Upper lobe of right lung (tissue), 1 donor: ENCODE measurements around the gene IGF1R. TPM values are rescaled to one million over a fixed set of nuclear protein-coding genes. Genes with fewer than 3 reads are reported as not detected.

Source experiments
- ATAC-seq: fragments of 200-7000 bp; cut with Tn5 transposase; one replicate; pipeline ENCODE4 v1.9.1; 2020; ENCODE audit warnings: mild to moderate bottlenecking, moderate library complexity
- DNase-seq: peaks from one replicate; pipeline ENCODE4 v3.0.0-alpha.2; 2020
- H3K27ac ChIP-seq: fragments of 200-600 bp; one replicate; pipeline ENCODE4 v1.8.0; 2022
- H3K27me3 ChIP-seq: fragments of 200-600 bp; one replicate; pipeline ENCODE4 v1.8.0; 2022; ENCODE audit warnings: mild to moderate bottlenecking
- H3K36me3 ChIP-seq: fragments of 200-600 bp; one replicate; pipeline ENCODE4 v1.8.0; 2022
- H3K4me1 ChIP-seq: fragments of 200-600 bp; one replicate; pipeline ENCODE4 v1.8.0; 2022
- H3K4me3 ChIP-seq: fragments of 200-600 bp; one replicate; pipeline ENCODE4 v1.8.0; 2022; ENCODE audit warnings: mild to moderate bottlenecking
- H3K9me3 ChIP-seq: fragments of 200-600 bp; one replicate; pipeline ENCODE4 v1.8.0; 2022
- intact Hi-C: fragments of 100-400 bp; cut with DNase I; formaldehyde crosslinking; loops from one replicate; pipeline ENCODE4 v1.11.0; 2022
- total RNA-seq: library from RNA; stranded (reverse); fragmentation: NEBNext Ultra II Directional; extraction: Animal tissue kit (Norgen Biotek cat#: 25700); gene quantifications from one replicate; pipeline ENCODE4 v1.2.1, GENCODE V29; 2021
- TF ChIP-seq, protein P1 (sequence below): fragments of 200-600 bp; IDR thresholded peaks from one replicate; pipeline ENCODE4 v1.8.0; 2022; ENCODE audit warnings: antibody characterized with exemption
- donor health status: DM: no; HTN: yes; CAD: no; lungs with severe emphysema.

Gene IGF1R
- total RNA-seq, 1 donor from 2014 or later: 40.0 TPM

DNA sequence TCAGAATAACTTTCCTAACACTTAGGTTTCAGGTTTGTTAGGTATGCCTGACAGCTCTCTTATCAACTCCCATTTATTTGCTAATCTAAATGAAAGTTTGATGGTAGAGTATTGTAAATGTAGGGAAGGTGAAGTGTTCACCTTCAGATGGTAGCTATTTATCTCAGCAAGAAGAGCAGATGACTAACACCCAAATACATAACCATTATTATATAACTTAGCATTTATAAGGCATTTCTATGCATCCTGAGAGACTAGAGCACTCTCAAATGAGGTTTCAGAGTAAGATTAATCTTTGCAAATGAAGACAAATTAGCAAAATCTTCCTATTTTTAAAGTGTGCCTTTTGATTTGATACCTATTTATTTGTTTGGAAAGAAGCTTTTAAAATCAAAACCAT lies 143.8 kb downstream of the IGF1R start:
- ATAC-seq (no peak), DNase-seq (no peak)
- Histone ChIP-seq H3K4me3 (no peak overlapping the region), H3K4me1 (peaks cover 24% of the 10 kb centered on the region), H3K27me3 (no peaks in the 10 kb centered on the region), H3K9me3 (no peaks in the 10 kb centered on the region), H3K27ac (no peak overlapping the region), H3K36me3 (no peaks in the 10 kb centered on the region)
- intact Hi-C loops: no loop called here
- TF ChIP-seq, protein P1, sequence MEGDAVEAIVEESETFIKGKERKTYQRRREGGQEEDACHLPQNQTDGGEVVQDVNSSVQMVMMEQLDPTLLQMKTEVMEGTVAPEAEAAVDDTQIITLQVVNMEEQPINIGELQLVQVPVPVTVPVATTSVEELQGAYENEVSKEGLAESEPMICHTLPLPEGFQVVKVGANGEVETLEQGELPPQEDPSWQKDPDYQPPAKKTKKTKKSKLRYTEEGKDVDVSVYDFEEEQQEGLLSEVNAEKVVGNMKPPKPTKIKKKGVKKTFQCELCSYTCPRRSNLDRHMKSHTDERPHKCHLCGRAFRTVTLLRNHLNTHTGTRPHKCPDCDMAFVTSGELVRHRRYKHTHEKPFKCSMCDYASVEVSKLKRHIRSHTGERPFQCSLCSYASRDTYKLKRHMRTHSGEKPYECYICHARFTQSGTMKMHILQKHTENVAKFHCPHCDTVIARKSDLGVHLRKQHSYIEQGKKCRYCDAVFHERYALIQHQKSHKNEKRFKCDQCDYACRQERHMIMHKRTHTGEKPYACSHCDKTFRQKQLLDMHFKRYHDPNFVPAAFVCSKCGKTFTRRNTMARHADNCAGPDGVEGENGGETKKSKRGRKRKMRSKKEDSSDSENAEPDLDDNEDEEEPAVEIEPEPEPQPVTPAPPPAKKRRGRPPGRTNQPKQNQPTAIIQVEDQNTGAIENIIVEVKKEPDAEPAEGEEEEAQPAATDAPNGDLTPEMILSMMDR: no peak

- TF ChIP-seq, protein P1: no peak
- no peaks in the 10 kb centered on the region for H3K27me3 ChIP-seq
- no peak for DNase-seq
- H3K4me3 ChIP-seq: no peak overlapping the region
- H3K4me1 ChIP-seq: peaks cover 24% of the 10 kb centered on the region
- no peak for ATAC-seq
- intact Hi-C loops: no loop called here
- H3K9me3 ChIP-seq: no peaks in the 10 kb centered on the region
- H3K36me3 ChIP-seq: no peaks in the 10 kb centered on the region
- no peak overlapping the region for H3K27ac ChIP-seq
These were observed 145.9 kb downstream of the IGF1R start for GRCh38 chr15:98794211-98794610.

DNA sequence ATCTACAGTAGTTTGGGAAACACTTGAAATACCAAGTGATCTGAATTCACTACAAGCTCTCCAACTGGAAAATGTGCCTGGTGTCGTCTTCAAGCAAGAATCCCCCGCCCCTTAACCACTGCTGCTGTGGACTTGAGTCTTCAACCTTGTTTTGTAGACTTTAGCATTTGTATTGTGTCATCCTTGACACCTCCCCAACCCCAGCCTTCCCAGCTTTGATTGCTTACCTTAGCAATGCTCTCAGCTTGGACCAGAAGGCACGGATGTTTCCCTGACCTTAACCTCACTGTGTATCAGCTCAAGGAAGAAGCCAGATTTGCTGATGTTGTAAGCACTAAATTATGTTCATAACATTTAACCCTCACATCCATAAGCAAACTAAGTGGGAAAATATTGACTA lies 146.4 kb downstream of the IGF1R start:
- ATAC-seq: no peak
- H3K27me3 ChIP-seq: no peaks in the 10 kb centered on the region
- intact Hi-C loops: no loop called here

GRCh38 chr15:98795980-98796379 lies 147.6 kb downstream of the IGF1R start:
- no peak overlapping the region for H3K27ac ChIP-seq
- TF ChIP-seq, protein P1: no peak

More for the DNA sequence above, 146.4 kb downstream of the IGF1R start:
- no peak overlapping the region for H3K4me3 ChIP-seq
- H3K9me3 ChIP-seq: no peaks in the 10 kb centered on the region
- DNase-seq: no peak
- no peaks in the 10 kb centered on the region for H3K36me3 ChIP-seq
- H3K4me1 ChIP-seq: peaks cover 30% of the 10 kb centered on the region
- no peak overlapping the region for H3K27ac ChIP-seq
- TF ChIP-seq, protein P1: no peak

GRCh38 chr15:98796685-98797357 lies 148.5 kb downstream of the IGF1R start:
- Histone ChIP-seq H3K9me3 (no peaks in the 10 kb centered on the region), H3K27ac (no peak overlapping the region), H3K4me3 (no peak overlapping the region), H3K4me1 (peaks cover 51% of the 10 kb centered on the region), H3K27me3 (no peaks in the 10 kb centered on the region), H3K36me3 (no peaks in the 10 kb centered on the region)
- intact Hi-C loops: no loop called here
- TF ChIP-seq, protein P1: no peak
- DNase-seq: no peak
- ATAC-seq: no peak

More at GRCh38 chr15:98795980-98796379, 147.6 kb downstream of the IGF1R start:
- DNase-seq: no peak
- Histone ChIP-seq H3K36me3 (no peaks in the 10 kb centered on the region), H3K4me1 (peaks cover 42% of the 10 kb centered on the region), H3K9me3 (no peaks in the 10 kb centered on the region), H3K27me3 (no peaks in the 10 kb centered on the region), H3K4me3 (no peak overlapping the region)
- no peak for ATAC-seq
- intact Hi-C loops: no loop called here
